Panc1 (cell line): ENCODE results near the gene MRPS27. TPM values are rescaled to one million over a fixed set of nuclear protein-coding genes. Genes with fewer than 3 reads are reported as not detected.

ENCODE experiments used
- ATAC-seq: fragments of 200-7000 bp; cut with Tn5 transposase; 2 replicates; pipeline ENCODE4 v1.9.1; 2020; ENCODE audit warnings: mild to moderate bottlenecking, moderate library complexity
- BruUV-seq: library from RNA; stranded (reverse); fragments of 400-500 nt; replicated peaks from 2 replicates; lab custom pipeline; 2021; lab: Mats Ljungman, UMichigan
- CTCF ChIA-PET: fragments of 300-600 bp; sonication (Branson Sonifier 250); formaldehyde crosslinking; loops from one replicate; lab custom pipeline; 2022; ENCODE audit warnings: antibody characterized with exemption; lab: Charles Lee
- POLR2A ChIA-PET: fragments of 300-600 bp; sonication (Branson Sonifier 250); formaldehyde crosslinking; loops from one replicate; lab custom pipeline; 2022; ENCODE audit warnings: antibody characterized with exemption; lab: Charles Lee
- DNase-seq: peaks from one replicate; pipeline ENCODE4 v3.0.0-alpha.2; 2010; ENCODE audit warnings: low read depth, low spot score
- H3K27ac ChIP-seq: 2 replicates; pipeline ENCODE4 v1.5.1; 2011; ENCODE audit warnings: mild to moderate bottlenecking, low read length, inconsistent platforms
- H3K27me3 ChIP-seq: fragments of 200-500 bp; sonication (Bioruptor generic); 2 replicates; pipeline ENCODE4 v1.6.0; 2014; ENCODE audit warnings: low read length, inconsistent platforms; ENCODE audit not compliant: control insufficient read depth, insufficient read depth
- H3K36me3 ChIP-seq: fragments of 200-500 bp; sonication (Bioruptor generic); 2 replicates; pipeline ENCODE4 v1.5.1; 2014; ENCODE audit warnings: inconsistent platforms, mild to moderate bottlenecking, low read length, moderate library complexity; ENCODE audit not compliant: control insufficient read depth, insufficient read depth
- H3K4me1 ChIP-seq: 2 replicates; pipeline ENCODE4 v1.5.1; 2011; ENCODE audit warnings: inconsistent platforms, mild to moderate bottlenecking, low read length, moderate library complexity; ENCODE audit not compliant: control insufficient read depth, insufficient read depth
- H3K4me3 ChIP-seq, 2 experiments: 2 replicates each; pipeline ENCODE4 v1.5.1; 2011 to 2012; ENCODE audit warnings: low read depth in 2 of 2, low read length in 2 of 2, mild to moderate bottlenecking in 2 of 2, inconsistent platforms in 1 of 2, moderate library complexity in 1 of 2
- H3K9me3 ChIP-seq: fragments of 200-500 bp; sonication (Bioruptor generic); 2 replicates; pipeline ENCODE4 v1.5.1; 2014; ENCODE audit warnings: low read depth, mild to moderate bottlenecking, inconsistent platforms, low read length, moderate library complexity; ENCODE audit not compliant: control insufficient read depth, insufficient read depth
- CTCF ChIP-seq: fragments of 450-650 bp; IDR thresholded peaks from 2 replicates; pipeline ENCODE4 v1.5.1; 2017; ENCODE audit warnings: mild to moderate bottlenecking
- POLR2AphosphoS5 ChIP-seq: IDR thresholded peaks from 2 replicates; pipeline ENCODE4 v1.6.1; 2012; ENCODE audit warnings: mild to moderate bottlenecking, low read depth, low read length, moderate library complexity
- SIN3A ChIP-seq: IDR thresholded peaks from 2 replicates; pipeline ENCODE4 v1.6.1; 2012; ENCODE audit warnings: low read depth, mild to moderate bottlenecking, low read length, moderate library complexity, borderline replicate concordance; ENCODE audit not compliant: insufficient read depth
- TCF7L2 ChIP-seq: IDR thresholded peaks from 2 replicates; pipeline ENCODE4 v1.6.1; 2011; ENCODE audit warnings: mild to moderate bottlenecking, low read depth, low read length, inconsistent platforms
- in situ Hi-C: cut with HindIII; loops from 2 replicates; pipeline ENCODE4 v1.10.0; 2016; ENCODE audit warnings: low sequenced_read_pairs, low pct_unique_long_range_greater_than_20kb
- intact Hi-C: fragments of 100-400 bp; cut with micrococcal nuclease; formaldehyde crosslinking; loops from one replicate; pipeline ENCODE4 v1.10.0; 2022; ENCODE audit not compliant: unreplicated experiment
- total RNA-seq: library from RNA; stranded (reverse); gene quantifications from one replicate; pipeline ENCODE4 v1.2.1, GENCODE V29; 2021; ENCODE audit not compliant: unreplicated experiment
- TF ChIP-seq, protein P1 (sequence below), 2 experiments: IDR thresholded peaks; 2 replicates each; pipeline ENCODE4 v1.6.1; 2011 to 2012; ENCODE audit warnings: low read depth in 2 of 2, control low read depth in 1 of 2, low read length in 1 of 2, mild to moderate bottlenecking in 1 of 2, moderate library complexity in 1 of 2; ENCODE audit not compliant: insufficient read depth in 1 of 2

MRPS27 gene
- total RNA-seq, 1 experiment from 2014 or later = 67.2 TPM

GRCh38 chr5:72234265-72234700, 85.8 kb downstream of the MRPS27 start:
- Histone ChIP-seq H3K27ac (no peak overlapping the region), H3K4me1 (no peaks in the 10 kb centered on the region; the same call in 1 of the 2 replicates), H3K27me3 (no peaks in the 10 kb centered on the region), H3K36me3 (peaks cover 12% of the 10 kb centered on the region; the same call in 1 of the 2 replicates), H3K9me3 (no peaks in the 10 kb centered on the region), H3K4me3 (no peak overlapping the region)
- CTCF ChIA-PET = no interaction called here
- no peak for ATAC-seq
- in situ Hi-C loops (no loop called here), intact Hi-C loops (no loop called here)
- BruUV-seq = no TSS peak
- DNase-seq = no peak
- POLR2A ChIA-PET = interaction anchor here (0.7 kb wide), 1 partner anchor 1164 kb away, joined by 3 read pairs; no protein-coding TSS in a partner anchor
- TF ChIP-seq CTCF = no peak
- TF ChIP-seq POLR2AphosphoS5 = no peak

DNA sequence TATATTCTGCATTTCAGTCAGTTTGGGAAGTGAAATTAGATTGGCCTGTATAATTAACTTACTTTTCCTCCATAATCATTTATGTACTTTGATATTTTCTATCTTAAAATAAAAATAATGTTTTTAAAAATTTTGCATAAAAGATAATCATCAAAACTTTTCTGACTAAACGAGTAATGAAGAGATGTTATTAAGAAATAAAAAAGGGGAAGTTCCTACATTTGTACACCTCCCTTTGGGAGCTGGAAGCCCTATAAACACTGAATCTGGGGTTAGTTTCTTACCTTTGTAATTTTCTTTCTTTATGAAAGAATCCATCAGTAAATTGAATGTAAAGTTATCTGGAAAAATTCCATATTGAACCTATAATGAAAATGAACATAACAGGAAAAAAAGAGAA, 86.2 kb downstream of the MRPS27 start:
- H3K27ac ChIP-seq = no peak overlapping the region
- TF ChIP-seq, protein P1, sequence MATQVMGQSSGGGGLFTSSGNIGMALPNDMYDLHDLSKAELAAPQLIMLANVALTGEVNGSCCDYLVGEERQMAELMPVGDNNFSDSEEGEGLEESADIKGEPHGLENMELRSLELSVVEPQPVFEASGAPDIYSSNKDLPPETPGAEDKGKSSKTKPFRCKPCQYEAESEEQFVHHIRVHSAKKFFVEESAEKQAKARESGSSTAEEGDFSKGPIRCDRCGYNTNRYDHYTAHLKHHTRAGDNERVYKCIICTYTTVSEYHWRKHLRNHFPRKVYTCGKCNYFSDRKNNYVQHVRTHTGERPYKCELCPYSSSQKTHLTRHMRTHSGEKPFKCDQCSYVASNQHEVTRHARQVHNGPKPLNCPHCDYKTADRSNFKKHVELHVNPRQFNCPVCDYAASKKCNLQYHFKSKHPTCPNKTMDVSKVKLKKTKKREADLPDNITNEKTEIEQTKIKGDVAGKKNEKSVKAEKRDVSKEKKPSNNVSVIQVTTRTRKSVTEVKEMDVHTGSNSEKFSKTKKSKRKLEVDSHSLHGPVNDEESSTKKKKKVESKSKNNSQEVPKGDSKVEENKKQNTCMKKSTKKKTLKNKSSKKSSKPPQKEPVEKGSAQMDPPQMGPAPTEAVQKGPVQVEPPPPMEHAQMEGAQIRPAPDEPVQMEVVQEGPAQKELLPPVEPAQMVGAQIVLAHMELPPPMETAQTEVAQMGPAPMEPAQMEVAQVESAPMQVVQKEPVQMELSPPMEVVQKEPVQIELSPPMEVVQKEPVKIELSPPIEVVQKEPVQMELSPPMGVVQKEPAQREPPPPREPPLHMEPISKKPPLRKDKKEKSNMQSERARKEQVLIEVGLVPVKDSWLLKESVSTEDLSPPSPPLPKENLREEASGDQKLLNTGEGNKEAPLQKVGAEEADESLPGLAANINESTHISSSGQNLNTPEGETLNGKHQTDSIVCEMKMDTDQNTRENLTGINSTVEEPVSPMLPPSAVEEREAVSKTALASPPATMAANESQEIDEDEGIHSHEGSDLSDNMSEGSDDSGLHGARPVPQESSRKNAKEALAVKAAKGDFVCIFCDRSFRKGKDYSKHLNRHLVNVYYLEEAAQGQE (IDR thresholded peaks at IDR 0.05; ENCODE audit: insufficient read depth in 1 of 2, low read depth in 2 of 2, low read length in 1 of 2) = no peak
- no peak for TF ChIP-seq SIN3A
- TF ChIP-seq CTCF = no peak
- no peak for TF ChIP-seq POLR2AphosphoS5
- no peak for TF ChIP-seq TCF7L2
- ChIA-PET CTCF (no interaction called here), POLR2A (interaction anchor here (0.7 kb wide), 1 partner anchor 1164 kb away, joined by 3 read pairs; no protein-coding TSS in a partner anchor)
- intact Hi-C loops (no loop called here), in situ Hi-C loops (no loop called here)
- no peaks in the 10 kb centered on the region; the same call in 1 of the 2 replicates for H3K4me1 ChIP-seq
- H3K27me3 ChIP-seq = no peaks in the 10 kb centered on the region
- H3K4me3 ChIP-seq = no peak overlapping the region
- H3K9me3 ChIP-seq = no peaks in the 10 kb centered on the region
- DNase-seq (no peak), ATAC-seq (no peak)
- peaks cover 12% of the 10 kb centered on the region; the same call in 1 of the 2 replicates for H3K36me3 ChIP-seq
- BruUV-seq = no TSS peak
